HuH-7.5 (cell line): ENCODE data around the gene SORCS2.

Experiments used
- DNase-seq: peaks from one replicate; pipeline ENCODE4 v3.0.0; 2011; ENCODE audit warnings: low spot score

The SORCS2 gene

GRCh38 chr4:7712021-7712671, 519.8 kb downstream of the SORCS2 start:
- no peak for DNase-seq

GRCh38 chr4:7713757-7714156, 521.4 kb downstream of the SORCS2 start:
- no peak for DNase-seq

GRCh38 chr4:7714176-7714575, 521.8 kb downstream of the SORCS2 start:
- no peak for DNase-seq

GRCh38 chr4:7714738-7715137, 522.4 kb downstream of the SORCS2 start:
- DNase-seq: no peak

GRCh38 chr4:7715271-7716009, 523.1 kb downstream of the SORCS2 start:
- no peak for DNase-seq

- DNase-seq: no peak
These were observed 523.8 kb downstream of the SORCS2 start for GRCh38 chr4:7716010-7716721.

GRCh38 chr4:7717161-7717560, 524.8 kb downstream of the SORCS2 start:
- no peak for DNase-seq

- DNase-seq: no peak
These were observed 525.7 kb downstream of the SORCS2 start for GRCh38 chr4:7717946-7718490.

- DNase-seq: peak; percentile 95
These were observed 527.2 kb downstream of the SORCS2 start for GRCh38 chr4:7719354-7720174.

GRCh38 chr4:7721984-7722551, 529.7 kb downstream of the SORCS2 start:
- DNase-seq: no peak

GRCh38 chr4:7722766-7723387, 530.5 kb downstream of the SORCS2 start:
- DNase-seq: no peak

GRCh38 chr4:7723625-7724024, 531.3 kb downstream of the SORCS2 start:
- no peak for DNase-seq

- no peak for DNase-seq
These were observed 533.6 kb downstream of the SORCS2 start for GRCh38 chr4:7725951-7726350.

- no peak for DNase-seq
These were observed 534.5 kb downstream of the SORCS2 start for GRCh38 chr4:7726665-7727413.

- DNase-seq: no peak
These were observed 535.4 kb downstream of the SORCS2 start for GRCh38 chr4:7727749-7728148.

GRCh38 chr4:7731437-7731836, 539.1 kb downstream of the SORCS2 start:
- no peak for DNase-seq

- no peak for DNase-seq
These were observed 539.9 kb downstream of the SORCS2 start for GRCh38 chr4:7732263-7732662.

GRCh38 chr4:7733201-7733600, 540.9 kb downstream of the SORCS2 start:
- no peak for DNase-seq

GRCh38 chr4:7733801-7734650, 541.7 kb downstream of the SORCS2 start:
- DNase-seq: no peak
